ENCODE data around the gene KIF16B. TPM values are rescaled to one million over a fixed set of nuclear protein-coding genes. Genes with fewer than 3 reads are reported as not detected.
A peak's percentile ranks its signal among the peaks of the same experiment; 100 is the strongest.

Gene KIF16B
- total and polyA plus RNA-seq, 2 experiments from 2014 or later: 6.5 to 11.1 TPM

GRCh38 chr20:16526433-16527380 is 46.5 kb downstream of the KIF16B start:
- H3K27ac ChIP-seq (ENCODE audit: low read depth): no peak overlapping the region
- peaks cover 21% of the 10 kb centered on the region for H3K4me1 Mint-ChIP-seq
- H3K4me3 Mint-ChIP-seq: no peak overlapping the region
- H3K9me3 Mint-ChIP-seq: peaks cover 15% of the 10 kb centered on the region; the same call in 2 of the 3 replicates
- no peaks in the 10 kb centered on the region for H3K36me3 ChIP-seq (ENCODE audit: insufficient read depth)
- no peak overlapping the region for H3K4me3 ChIP-seq
- H3K4me2 ChIP-seq: peak overlapping the region; percentile 3; the same call in 1 of the 2 replicates
- H3K4me1 ChIP-seq (ENCODE audit: insufficient read depth): peaks cover 28% of the 10 kb centered on the region
- H3K27me3 ChIP-seq (ENCODE audit: insufficient read depth): no peaks in the 10 kb centered on the region
- DNase-seq (ENCODE audit: low spot score) (no peak), ATAC-seq (no peak)
- H3F3A ChIP-seq (replicated peaks; ENCODE audit: low read depth): no peaks in the 10 kb centered on the region
- peaks cover 41% of the 10 kb centered on the region; the same call in 2 of the 3 replicates for H3K36me3 Mint-ChIP-seq (ENCODE audit: low read depth)
- peak overlapping the region; percentile 69; the same call in 1 of the 2 replicates for H3K27ac Mint-ChIP-seq
- H3K79me2 ChIP-seq (replicated peaks; ENCODE audit: insufficient read depth): no peaks in the 10 kb centered on the region
- H2AFZ ChIP-seq: no peak overlapping the region
- H3K27me3 Mint-ChIP-seq (ENCODE audit: insufficient read depth, low read depth, poor library complexity): peaks cover 1% of the 10 kb centered on the region
- TF ChIP-seq JUNB (IDR thresholded peaks at IDR 0.05; ENCODE audit: unreplicated experiment) (no peak), CTCF (conservative IDR thresholded peaks at IDR 0.05; ENCODE audit: low read depth in 2 of 2) (no peak), ETS1 (IDR thresholded peaks at IDR 0.05) (no peak), EZH2phosphoT487 (IDR thresholded peaks at IDR 0.05; ENCODE audit: unreplicated experiment) (no peak), NANOG (IDR thresholded peaks at IDR 0.05; ENCODE audit: borderline replicate concordance) (no peak), POLR2AphosphoS5 (IDR thresholded peaks at IDR 0.05; ENCODE audit: low read depth) (no peak), ZNF331 (CRISPR knock-in tag; IDR thresholded peaks at IDR 0.05; ENCODE audit: low read depth) (no peak), ZNF462 (CRISPR knock-in tag; IDR thresholded peaks at IDR 0.05) (no peak), REST (IDR thresholded peaks at IDR 0.05; ENCODE audit: unreplicated experiment) (no peak), STAT1 (IDR thresholded peaks at IDR 0.05; ENCODE audit: unreplicated experiment) (no peak), CREB1 (CRISPR knock-in tag; IDR thresholded peaks at IDR 0.05; ENCODE audit: low read depth) (no peak), ZNF114 (CRISPR knock-in tag; IDR thresholded peaks at IDR 0.05) (no peak), EZH2 (IDR thresholded peaks at IDR 0.05; ENCODE audit: low read depth, unreplicated experiment) (no peak)
- no peaks in the 10 kb centered on the region for H4K20me1 ChIP-seq (replicated peaks; ENCODE audit: insufficient read depth)
- no peaks in the 10 kb centered on the region for H3K9me2 ChIP-seq (ENCODE audit: insufficient read depth)

All from GM23338 (cell line).